Progenitor cell of endocrine pancreas (in vitro differentiated cells): ENCODE measurements around the gene IL10. TPM values are rescaled to one million over a fixed set of nuclear protein-coding genes. Genes with fewer than 3 reads are reported as not detected.
A peak's percentile ranks its signal among the peaks of the same experiment; 100 is the strongest.

ENCODE experiments used
- DNase-seq: peaks from one replicate; pipeline ENCODE4 v3.0.0; 2021; ENCODE audit warnings: low spot score; ENCODE audit not compliant: unreplicated experiment
- H3K27ac Mint-ChIP-seq: 2 replicates; pipeline ENCODE4 v1.8.0; 2021; ENCODE audit warnings: mild to moderate bottlenecking, moderate library complexity, mixed read lengths
- H3K27me3 Mint-ChIP-seq: 2 replicates; pipeline ENCODE4 v1.8.0; 2021; ENCODE audit warnings: mixed read lengths
- H3K36me3 Mint-ChIP-seq: 2 replicates; pipeline ENCODE4 v1.8.0; 2022; ENCODE audit warnings: mixed read lengths; ENCODE audit not compliant: insufficient read depth
- H3K4me1 Mint-ChIP-seq: 2 replicates; pipeline ENCODE4 v1.8.0; 2021; ENCODE audit warnings: low read depth, mixed read lengths
- H3K4me3 Mint-ChIP-seq: 2 replicates; pipeline ENCODE4 v1.8.0; 2021; ENCODE audit warnings: low read depth, mild to moderate bottlenecking, moderate library complexity, mixed read lengths
- H3K9me3 Mint-ChIP-seq: 2 replicates; pipeline ENCODE4 v1.8.0; 2021; ENCODE audit warnings: low read depth, mixed read lengths
- CTCF ChIP-seq: fragments of 200-600 bp; sonication (generic); IDR thresholded peaks from one replicate; pipeline ENCODE4 v1.5.0; 2021; ENCODE audit warnings: antibody characterized with exemption, mild to moderate bottlenecking; ENCODE audit not compliant: unreplicated experiment
- total RNA-seq: library from RNA; stranded (reverse); gene quantifications from 2 replicates; pipeline ENCODE4 v1.2.1, GENCODE V29; 2021

The IL10 gene
- total RNA-seq, 1 donor from 2014 or later = not detected

DNA sequence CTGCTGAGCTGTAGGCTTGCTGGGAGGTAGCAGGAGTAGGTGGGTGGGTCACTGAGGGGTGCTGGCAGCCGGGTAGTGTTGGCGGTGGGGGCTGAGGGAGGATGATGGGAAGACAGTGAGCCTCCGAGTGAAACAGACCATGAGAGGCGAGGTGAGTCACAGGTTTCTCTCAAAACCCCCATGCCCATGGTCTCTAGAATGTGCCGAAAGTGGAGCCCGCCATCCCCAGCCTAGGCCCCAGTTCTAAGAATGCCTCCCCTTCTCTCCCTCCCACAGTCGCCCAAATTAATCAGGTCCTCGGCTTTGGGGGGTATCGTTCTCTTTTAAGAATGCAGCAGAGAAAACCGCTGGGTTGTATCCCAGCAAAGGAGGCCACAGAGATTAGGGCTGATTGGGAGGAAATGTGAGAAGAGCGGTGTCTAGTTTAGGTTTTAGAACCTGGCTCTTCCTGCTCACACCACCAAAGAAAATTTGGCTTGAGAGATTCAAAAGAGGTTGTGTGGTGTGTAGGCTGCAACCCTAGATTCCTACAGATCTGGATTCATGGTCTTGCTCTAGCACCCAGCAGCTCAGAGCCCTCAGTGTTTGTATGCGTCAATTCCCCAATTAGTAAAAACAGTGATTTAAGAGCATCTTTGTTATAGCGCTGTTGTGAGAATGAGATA is 29.4 kb downstream of the IL10 start:
- no peak overlapping the region for H3K4me3 Mint-ChIP-seq
- no peak for TF ChIP-seq CTCF
- H3K9me3 Mint-ChIP-seq = no peaks in the 10 kb centered on the region
- peaks cover 2% of the 10 kb centered on the region for H3K4me1 Mint-ChIP-seq
- H3K27me3 Mint-ChIP-seq = peaks cover 4% of the 10 kb centered on the region
- no peak overlapping the region for H3K27ac Mint-ChIP-seq
- H3K36me3 Mint-ChIP-seq = no peaks in the 10 kb centered on the region
- no peak for DNase-seq

DNA sequence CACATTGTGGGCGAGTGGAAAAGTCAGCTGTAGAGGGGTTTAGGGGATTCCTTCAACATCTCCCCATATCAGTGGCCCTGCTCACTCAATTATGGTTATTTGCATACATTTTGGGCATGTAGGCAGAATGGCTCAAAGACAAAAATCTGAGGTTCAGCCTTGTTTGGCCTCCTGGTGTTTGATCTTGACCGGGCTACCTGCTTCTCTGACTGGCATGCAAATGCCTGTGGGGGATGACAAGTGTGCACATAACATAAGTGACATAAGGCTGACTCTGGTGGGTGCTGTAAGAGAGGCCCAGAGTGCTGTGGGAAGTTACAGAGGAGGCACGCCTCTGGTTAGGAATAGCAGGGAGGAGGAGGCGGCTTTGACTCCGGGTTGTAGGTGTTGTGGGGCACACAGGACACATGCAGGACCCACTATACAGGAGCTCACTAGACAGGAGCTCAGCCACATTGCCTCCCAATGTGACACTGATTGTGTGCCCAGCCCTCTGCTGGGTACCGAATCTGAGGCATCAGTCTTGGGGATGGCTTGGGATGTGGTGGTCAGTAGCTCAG is 31.1 kb downstream of the IL10 start:
- Mint-ChIP-seq H3K4me1 (peaks cover 2% of the 10 kb centered on the region), H3K27me3 (peaks cover 4% of the 10 kb centered on the region), H3K4me3 (no peak overlapping the region), H3K27ac (no peak overlapping the region), H3K36me3 (no peaks in the 10 kb centered on the region), H3K9me3 (no peaks in the 10 kb centered on the region)
- no peak for TF ChIP-seq CTCF
- no peak for DNase-seq

DNA sequence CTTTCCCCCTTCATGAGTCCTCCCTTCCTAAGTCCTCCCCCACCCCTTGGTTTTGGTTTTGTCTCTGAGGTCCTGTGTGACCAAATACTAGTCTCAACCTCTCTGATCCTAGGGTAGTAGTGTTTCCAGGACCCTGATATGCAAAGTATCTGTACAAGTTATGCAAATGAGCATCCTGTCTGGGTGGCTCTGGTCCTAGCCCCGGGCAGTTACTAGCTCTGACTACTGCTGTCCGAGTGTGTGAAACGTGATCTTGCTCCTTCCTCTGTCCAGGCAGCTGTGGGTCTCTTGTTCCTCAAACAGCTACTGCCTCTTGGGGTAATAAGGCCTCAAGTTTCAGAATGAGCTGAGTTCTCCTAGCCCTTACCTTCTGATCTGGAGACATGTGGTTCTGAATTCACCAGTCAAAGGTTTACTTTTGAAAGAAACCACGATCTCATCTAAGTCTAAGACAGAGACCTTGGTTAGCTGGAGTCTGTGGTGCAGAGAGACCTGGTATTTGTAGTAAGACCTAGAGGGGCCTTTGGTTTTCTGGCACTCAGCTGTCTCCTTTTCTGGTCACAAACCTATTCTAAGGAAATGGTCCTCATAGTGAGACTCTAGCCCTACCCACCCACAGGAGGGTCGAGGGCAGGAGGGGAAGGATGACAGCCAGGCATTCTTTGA is 32.8 kb downstream of the IL10 start:
- H3K4me1 Mint-ChIP-seq = peaks cover 2% of the 10 kb centered on the region
- DNase-seq = no peak
- no peak for TF ChIP-seq CTCF
- no peak overlapping the region for H3K27ac Mint-ChIP-seq
- H3K9me3 Mint-ChIP-seq = no peaks in the 10 kb centered on the region
- peaks cover 3% of the 10 kb centered on the region for H3K36me3 Mint-ChIP-seq
- H3K27me3 Mint-ChIP-seq = peaks cover 3% of the 10 kb centered on the region
- H3K4me3 Mint-ChIP-seq = no peak overlapping the region

- no peak overlapping the region for H3K27ac Mint-ChIP-seq
- H3K27me3 Mint-ChIP-seq = no peaks in the 10 kb centered on the region
- DNase-seq = no peak
- H3K4me1 Mint-ChIP-seq = peaks cover 2% of the 10 kb centered on the region
- no peak overlapping the region for H3K4me3 Mint-ChIP-seq
- H3K36me3 Mint-ChIP-seq = peaks cover 3% of the 10 kb centered on the region
- TF ChIP-seq CTCF = peak; percentile 55
- H3K9me3 Mint-ChIP-seq = no peaks in the 10 kb centered on the region
Observed at GRCh38 chr1:206738370-206739366, 33.6 kb downstream of the IL10 start.

DNA sequence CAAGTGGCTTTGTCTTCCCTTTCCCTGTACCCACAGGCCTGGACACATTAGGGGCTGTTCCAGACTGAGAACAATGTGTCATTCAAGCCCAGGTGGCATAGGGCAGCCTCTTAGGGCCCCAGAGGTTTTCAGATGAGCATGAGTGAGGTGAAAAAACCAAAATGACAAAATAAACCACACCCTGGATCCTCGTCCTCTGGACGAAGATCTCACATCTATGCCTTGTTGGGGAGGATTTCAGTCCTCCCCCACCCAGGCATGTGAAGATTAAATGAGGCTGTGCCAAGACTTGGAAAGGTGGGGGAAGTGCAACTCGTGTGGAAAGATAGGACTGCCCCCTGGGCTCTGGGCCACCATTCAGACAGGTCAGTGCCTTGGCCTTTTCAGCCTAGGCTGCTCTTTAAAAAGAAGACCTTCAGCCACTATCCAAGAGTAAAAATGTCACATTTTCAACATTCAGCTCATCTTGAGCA is 34.5 kb downstream of the IL10 start:
- H3K9me3 Mint-ChIP-seq = no peaks in the 10 kb centered on the region
- H3K4me1 Mint-ChIP-seq = peaks cover 2% of the 10 kb centered on the region
- H3K27ac Mint-ChIP-seq = peak overlapping the region; percentile 52
- H3K36me3 Mint-ChIP-seq = peaks cover 6% of the 10 kb centered on the region
- H3K27me3 Mint-ChIP-seq = no peaks in the 10 kb centered on the region
- H3K4me3 Mint-ChIP-seq = no peak overlapping the region
- TF ChIP-seq CTCF = no peak
- DNase-seq = no peak
